ENCODE results near the gene AKAP9.
"Not testable (repeated sequence)": the region's sequence is repeated elsewhere in the genome, so short reads cannot be mapped to it uniquely, and the experiment has no call there.

The AKAP9 gene

DNA sequence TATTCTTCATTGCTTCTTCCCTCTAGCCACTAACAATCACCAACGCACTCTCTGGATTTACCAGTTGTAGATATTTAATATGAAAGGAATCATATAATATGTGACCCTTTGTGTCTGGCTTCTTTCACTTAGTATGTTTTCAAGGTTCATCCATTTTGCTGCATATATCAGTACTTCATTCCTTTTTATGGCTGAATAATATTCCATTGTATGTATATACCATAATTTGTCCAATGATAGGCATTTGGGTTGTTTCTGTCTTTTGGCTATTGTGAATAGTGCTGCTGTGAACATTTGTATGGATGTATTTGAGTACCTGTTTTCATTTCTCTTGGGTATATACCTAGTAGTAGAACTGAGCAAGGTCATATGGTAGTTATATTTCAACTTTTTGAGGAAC, 7.3 kb downstream of the AKAP9 start:
- DNase-seq, result no peak

DNA sequence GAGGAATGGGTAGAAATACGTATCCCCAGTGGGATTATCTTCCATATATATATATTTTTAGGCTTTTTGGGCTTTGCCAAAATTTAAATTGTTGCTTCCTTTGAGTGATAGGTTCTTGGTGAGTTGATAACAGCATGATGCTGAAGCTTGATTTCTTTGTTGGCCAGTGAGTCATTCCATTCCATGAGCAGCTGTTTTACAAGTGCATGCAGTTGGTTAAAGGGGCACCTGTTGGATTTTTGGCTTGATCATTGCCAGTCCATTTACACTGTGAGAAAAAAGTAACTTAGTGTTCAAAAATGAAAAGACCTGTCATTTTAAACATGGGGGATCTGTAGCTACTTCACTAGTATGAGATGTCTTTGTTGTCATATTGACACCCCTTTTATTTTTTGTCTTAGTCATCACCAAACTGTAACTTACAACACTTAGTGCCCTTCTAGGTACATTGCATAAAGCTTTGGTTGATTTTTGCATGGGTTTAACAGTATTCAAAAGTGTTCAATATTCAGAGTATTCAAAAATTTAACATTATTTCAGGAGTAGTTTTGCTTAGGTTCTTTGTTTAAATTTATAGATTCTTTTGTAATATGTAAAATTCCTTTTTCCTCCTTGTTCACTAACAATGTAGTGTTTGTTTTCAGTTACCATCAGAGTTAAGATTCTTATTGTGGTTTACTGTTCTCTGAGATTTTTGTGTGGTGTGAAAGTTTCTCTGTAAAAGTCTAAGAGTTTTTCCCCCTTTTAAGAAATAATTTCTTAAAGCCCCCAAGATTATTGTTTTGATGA, 8.8 kb downstream of the AKAP9 start:
- DNase-seq, result no peak

DNA sequence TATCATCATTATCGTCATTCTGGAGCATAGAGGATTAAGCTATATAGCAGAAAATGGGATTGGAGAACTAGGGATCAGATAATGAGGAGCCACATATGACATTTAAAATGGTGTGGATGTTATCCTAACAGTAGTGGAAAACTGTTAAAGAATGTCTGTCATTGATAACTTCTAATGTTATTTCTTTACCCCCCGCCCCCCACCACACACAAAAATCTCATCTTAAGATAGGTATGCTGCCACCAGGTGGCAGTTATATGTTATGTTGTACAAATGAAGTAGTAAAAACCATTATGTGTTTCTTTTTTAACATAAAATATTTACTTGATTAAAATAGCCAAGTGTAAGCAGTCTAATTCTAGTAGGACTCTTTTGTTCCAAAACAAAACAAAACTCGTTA, 13.0 kb downstream of the AKAP9 start:
- peak; percentile 20 for DNase-seq

DNA sequence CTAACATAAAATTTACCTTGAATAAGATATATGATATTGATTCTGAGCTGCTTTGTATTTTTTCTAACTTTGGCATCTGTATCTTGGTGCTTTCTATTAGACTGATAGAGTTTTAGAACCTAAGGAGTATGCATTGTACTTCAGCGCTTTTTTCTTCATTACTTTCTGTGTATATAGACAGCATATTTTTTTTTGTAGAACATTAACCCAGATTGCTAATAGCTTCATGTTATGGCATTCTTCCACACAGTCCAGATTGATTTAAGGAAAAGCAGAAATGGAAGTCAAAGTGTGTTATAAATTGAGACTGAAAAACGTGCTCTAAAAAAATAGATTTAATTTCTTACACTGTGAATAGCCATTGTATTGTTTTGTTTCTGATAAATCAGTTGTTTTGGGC, 15.8 kb downstream of the AKAP9 start:
- not testable (repeated sequence) for DNase-seq

DNA sequence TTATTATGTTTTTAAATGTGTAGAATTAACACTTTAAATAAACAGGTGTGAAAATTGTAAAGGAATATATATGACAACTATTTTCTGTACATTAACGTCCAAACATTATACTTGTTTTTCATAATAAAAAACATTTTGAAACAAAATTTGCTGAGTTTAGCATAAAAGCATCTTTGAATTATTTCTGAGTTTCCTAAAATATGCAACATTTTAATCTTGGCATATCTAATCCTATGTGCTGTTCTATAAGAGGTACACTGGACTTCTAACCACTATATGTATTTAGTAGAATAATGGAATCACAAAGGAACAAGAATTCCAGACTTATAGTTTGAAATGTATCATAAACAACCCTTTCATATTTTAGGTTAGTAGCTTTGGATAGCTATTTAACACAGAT, 16.6 kb downstream of the AKAP9 start:
- DNase-seq, result no peak

DNA sequence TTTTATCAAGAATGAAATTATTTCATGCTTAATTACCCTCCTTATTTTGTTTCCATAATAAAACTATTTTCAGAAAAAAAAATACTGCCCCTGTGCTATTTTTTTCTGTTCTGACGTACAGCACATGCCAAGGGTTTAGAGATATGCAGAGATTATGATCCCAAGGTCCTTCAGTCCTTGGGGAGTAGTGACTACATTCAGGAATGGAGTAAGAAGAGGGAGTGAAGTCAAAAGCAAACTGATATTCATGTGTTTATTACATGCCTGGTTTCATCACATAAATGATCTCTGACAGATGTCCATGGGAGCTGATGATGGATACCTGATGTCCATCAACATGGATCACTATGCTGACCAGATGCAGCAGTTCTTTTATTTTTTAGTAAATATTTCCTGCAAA, 17.2 kb downstream of the AKAP9 start:
- DNase-seq, result no peak

DNA sequence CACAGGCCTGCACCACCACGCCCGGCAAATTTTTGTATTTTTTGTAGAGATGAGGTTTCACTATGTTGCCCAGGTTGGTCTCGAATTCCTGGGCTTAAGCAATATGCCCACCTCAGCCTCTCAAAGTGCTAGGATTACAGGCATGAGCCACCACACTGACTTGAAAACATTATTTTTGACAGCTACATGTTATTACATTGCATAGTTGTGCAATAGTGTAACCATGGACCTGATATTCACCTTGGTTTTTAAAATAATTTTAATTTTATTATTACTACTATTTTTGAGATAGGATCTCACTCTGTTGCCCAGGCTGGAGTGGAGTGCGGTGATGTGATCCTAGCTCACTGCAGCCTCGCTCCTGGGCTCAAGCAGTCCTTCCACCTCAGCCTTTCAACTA, 18.4 kb downstream of the AKAP9 start:
- no peak for DNase-seq

DNA sequence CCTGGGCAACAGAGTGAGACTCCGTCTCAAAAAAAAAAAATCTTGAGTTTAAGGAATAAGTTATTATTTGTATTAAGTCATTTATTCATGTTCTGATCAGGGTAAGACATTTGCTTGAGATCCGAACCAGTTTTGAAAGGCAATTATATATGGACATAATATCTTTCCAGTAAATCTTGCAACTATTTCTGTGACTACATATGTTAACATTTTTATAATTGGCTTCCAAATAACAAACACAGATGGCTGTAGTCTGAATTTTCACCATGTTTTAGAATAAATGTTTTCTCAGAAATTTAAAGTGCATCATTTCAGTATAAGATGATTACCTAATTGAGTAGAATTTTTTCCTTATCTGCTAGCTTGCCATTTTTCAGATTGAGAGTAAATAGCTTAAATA, 21.2 kb downstream of the AKAP9 start:
- DNase-seq, result no peak

DNA sequence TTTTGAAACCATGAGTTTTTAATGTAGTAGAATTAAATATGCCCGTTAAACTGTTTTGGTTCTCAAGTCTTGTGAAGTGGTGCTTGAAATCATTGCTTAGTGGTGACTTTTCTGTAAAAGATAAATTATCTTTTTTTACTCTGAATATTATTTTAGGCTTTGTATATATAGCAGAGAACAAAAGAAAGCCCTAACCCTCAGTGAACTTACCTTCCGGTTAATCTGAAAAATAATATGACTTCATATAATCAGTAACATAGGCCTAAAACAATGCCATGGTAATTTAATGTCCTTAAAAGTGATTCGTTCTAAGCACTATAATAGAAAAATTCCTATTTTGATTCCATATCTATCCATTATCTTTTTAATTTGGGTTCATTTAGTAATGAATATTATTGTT, 21.8 kb downstream of the AKAP9 start:
- no peak for DNase-seq

DNA sequence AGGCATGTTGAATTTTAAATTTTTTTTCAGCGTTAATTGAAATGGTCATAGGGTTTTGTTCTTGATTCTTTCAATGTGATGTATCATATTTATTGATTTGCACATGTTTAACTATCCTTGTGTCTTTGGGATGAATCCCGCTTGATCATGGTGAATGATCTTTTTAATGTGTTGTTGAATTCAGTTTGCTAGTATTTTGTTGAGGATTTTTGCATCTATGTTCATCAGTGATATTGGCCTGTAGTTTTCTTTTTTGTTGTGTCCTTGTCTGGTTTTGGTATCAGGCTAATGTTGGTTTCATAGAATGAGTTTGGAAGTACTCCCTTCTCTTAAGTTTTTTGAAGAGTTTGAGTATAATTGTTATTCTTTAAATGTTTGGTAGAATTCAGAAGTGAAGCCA, 26.9 kb downstream of the AKAP9 start:
- DNase-seq, result not testable (repeated sequence)

DNA sequence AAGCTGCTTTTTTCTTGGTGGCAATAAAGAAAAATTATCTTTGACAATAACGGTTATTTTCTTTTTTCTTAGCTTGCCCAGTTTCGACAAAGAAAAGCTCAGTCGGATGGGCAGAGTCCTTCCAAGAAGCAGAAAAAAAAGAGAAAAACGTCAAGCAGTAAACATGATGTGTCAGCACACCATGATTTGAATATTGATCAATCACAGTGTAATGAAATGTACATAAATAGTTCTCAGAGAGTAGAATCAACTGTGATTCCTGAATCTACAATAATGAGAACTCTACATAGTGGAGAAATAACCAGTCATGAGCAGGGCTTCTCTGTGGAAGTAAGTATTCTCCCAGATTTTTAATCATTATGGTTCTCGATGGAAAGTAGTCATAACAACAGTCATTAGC, 33.0 kb downstream of the AKAP9 start:
- DNase-seq, result no peak

DNA sequence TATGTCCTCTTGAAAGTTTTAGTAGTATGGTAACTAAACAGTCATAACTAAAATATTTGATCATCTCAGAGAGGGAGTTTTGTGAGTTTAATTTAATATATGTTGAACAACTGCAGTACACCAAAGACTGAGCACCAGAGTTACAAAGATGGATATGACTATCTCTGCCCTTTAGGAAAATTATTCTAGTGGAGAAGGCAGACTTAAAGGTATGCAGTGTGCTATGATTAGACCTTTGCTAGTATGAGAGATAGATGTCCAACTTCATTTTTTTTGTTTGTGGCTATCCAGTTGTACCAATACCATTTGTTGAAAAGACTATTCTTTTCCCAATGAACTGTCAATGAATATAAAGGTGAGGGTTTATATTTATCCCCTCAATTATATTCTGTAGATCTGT, 33.4 kb downstream of the AKAP9 start:
- no peak for DNase-seq

DNA sequence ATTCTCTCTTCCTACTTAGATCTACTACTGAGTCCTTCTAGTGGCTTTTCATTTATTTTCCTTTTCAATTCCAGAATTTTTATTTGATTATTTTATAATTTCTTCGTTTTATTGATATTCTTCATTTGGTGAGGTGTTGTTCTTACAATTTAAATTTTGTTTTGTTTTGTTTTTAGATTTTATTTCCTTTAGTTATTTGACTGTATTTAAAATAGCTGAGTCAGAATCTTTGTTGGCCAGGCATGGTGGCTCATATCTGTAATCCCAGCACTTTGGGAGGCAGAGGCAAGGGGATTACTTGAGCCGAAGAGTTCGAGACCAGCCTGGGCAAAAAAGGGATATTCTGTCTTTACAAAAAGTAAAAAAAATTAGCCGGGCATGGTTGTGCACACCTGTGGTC, 36.1 kb downstream of the AKAP9 start:
- no peak for DNase-seq

DNA sequence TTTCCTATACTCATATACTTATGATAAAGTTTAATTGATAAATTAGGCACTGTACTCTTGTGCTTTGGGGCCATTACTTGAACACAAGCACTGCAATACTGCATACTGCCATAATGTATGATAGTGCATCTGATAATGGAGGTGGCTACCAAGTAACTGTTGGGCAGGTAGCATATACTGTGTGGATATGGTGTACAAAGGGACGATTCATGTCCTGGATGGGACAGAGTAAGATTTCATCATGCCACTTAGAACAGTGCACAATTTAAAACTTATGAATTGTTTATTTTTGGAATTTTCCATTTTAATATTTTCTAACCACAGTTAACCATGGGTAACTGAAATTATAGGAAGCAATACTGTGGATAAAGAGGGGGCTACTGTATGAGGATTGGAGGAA, 38.9 kb downstream of the AKAP9 start:
- DNase-seq, result no peak

DNA sequence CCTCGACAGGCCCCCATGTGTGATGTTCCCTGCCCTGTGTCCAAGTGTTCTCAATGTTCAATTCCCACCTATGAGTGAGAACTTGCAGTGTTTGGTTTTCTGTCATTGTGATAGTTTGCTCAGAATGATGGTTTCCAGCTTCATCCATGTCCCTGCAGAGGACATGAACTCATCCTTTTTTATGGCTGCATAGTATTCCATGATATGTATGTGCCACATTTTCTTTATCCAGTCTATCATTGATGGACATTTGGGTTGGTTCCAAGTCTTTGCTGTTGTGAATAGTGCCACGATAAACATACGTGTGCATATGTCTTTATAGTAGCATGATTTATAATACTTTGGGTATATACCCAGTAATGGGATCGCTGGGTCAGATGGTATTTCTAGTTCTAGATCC, 41.7 kb downstream of the AKAP9 start:
- DNase-seq, result not testable (repeated sequence)

DNA sequence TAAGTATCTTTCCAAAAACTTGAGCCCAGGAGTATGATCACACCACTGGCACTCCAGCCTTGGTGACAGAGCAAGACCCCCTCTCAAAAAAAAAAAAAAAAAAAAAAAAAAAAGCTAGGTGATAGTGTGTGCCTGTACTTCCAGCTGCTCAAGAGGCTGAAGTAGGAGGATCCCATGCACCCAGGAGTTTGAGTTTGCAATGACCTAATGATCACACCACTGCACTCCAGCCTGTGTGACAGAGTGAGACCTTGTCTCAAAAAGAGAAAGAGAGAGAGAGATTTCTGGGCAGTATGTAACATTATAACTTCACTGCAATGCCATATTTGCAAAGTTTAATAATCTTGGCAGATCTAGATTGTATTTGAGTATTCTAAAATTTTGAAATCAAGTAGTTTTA, 47.6 kb downstream of the AKAP9 start:
- no peak for DNase-seq

DNA sequence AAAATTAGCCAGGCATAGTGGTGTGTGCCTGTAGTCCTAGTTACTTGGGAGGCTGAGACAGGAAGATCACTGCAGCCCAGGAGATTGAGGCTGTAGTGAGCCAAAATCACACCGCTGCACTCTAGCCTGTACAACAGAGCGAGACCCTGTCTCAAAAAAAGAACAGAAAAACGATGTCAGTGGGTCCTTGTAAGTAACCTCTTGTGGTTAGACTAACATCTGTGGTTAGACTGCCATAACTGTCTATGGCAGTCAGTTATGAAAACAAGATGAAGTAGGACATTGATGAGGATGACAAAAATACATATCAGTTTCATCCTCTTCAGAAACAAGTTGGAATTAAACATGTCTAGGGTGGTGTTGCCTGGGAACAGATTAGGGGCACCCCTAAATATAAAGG, 53.3 kb downstream of the AKAP9 start:
- no peak for DNase-seq

DNA sequence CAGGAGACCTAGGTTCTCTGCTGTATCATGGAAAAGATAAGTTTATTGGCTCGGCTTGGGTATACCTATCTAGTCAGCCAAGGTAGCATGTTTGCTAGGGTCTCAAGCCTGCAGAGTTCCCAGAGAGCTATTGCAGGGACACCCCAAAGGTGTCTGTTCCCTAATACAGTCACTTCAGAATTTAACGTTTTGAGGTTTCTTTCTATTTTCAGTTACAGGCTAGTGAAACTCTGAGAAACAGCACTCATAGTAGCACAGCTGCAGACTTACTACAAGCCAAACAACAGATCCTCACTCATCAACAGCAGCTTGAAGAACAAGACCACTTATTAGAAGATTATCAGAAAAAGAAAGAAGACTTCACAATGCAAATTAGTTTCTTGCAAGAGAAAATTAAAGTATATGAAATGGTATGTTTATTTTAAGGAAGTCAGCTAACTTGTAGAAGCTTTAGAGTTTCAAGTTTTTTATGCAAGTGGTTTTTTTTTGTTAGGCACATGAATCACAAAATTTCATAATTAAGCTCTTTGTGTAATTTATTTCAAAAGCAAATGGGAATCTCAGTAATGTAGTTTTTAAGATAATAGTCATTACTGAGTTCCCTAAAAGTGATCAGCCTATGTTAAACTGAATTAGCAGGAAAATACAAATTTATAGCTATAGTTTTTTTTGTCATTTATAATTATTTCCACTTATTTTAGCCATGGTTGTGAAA, 54.9 kb downstream of the AKAP9 start:
- no peak for DNase-seq

DNA sequence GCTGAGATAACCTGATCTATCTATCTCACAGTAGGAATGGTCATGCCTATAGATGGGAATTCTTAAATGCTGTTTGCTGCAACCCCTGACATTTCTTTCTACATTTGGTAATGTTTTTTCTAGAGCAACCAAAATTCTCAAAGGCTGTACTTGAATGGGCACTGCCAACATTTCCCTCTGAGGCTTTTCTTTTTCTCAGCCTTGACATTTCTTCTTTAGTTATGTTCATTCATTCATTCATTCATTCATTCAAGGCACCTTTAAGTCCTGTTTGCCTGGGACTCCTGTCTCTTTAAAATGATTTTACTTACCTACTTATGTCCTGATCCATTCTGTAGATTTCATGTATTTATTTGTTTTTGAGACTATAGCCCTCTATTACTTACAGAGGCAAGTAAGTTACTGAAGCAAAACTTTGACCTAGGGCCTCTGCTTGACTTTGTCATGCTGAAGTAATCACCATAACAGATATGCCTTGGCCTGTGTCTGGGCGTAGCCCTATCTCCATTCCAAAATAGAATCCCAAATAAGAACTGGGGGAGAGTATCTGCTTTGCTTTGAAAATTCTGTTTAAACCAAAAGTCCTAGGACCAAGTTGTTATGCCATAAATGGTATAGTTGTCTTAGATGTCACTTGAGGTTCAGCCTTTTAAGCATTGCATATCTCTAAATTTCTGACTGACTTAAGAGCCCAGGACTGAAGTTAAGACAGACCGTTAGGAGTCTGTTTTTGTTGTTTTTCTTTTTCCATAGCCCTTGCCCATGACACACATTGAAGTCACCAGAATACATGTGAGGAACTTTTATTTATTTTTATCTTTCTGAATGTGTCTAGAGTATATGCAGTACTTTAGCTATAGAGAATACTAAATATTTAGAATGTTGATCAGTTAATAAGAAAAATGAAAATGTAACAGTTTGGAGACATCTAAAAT, 59.2 kb downstream of the AKAP9 start:
- DNase-seq, result no peak

DNA sequence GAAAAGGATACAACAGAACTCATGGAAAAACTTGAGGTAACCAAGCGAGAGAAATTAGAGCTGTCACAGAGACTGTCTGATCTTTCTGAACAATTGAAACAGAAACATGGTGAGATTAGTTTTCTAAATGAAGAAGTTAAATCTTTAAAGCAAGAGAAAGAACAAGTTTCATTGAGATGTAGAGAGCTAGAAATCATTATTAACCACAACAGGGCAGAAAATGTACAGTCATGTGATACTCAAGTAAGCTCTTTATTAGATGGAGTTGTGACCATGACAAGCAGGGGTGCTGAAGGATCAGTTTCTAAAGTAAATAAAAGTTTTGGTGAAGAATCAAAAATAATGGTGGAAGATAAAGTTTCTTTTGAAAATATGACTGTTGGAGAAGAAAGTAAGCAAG, 62.1 kb downstream of the AKAP9 start:
- DNase-seq, result no peak

DNA sequence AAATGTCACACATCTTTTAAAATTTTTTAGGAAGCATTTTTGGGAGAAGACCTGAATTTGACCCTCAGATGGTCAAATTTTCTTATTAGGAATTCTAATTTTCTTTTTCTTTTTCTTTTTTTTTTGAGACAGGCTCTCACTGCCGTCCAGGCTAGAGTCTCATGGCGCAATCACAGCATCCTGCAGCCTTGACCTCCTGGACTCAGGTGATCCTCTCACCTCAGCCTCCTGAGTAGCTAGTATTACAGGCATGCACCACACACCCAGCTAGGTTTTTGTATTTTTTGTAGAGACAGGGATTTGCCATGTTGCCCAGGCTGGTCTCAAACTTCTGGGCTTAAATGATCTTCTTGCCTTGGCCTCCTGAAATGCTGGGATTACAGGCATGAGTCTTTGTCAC, 65.4 kb downstream of the AKAP9 start:
- no peak for DNase-seq

DNA sequence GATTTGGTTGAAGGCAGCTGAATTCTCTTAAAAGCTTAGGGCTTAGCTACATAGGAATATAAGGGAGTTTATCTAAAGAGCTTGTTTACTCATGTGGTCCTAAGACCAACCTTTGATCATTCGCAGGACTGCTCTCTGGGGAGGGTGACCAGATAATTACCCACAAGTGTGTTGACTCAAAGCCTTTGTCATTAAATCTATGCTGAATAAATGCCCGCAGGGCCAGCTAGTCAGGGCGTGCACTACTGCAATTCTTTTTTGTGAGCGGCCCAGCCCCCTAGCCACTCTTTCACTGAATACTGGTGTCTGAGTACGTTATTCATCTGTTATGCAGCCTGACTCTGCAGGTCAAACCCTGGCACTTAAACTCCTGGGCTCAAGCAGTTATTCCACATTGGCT, 69.6 kb downstream of the AKAP9 start:
- DNase-seq, result no peak

DNA sequence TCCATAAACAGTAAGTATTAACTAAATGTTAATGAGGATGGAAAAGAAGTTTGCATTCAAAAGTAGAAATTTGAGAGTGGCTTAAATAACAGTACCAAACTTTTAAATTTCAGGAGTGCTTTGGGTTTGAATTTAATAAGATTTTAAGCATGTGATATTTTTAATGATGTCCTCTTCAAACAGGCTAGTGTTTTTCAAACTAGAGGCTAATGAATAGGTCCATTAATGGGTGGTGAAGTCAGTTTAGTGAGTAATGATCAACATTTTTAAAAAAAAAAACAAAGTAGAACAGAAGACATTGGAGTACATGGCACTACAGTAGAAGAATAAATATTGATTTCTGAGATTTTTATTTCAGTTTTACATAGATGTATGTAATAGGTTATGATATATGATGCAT, 72.9 kb downstream of the AKAP9 start:
- DNase-seq, result no peak

DNA sequence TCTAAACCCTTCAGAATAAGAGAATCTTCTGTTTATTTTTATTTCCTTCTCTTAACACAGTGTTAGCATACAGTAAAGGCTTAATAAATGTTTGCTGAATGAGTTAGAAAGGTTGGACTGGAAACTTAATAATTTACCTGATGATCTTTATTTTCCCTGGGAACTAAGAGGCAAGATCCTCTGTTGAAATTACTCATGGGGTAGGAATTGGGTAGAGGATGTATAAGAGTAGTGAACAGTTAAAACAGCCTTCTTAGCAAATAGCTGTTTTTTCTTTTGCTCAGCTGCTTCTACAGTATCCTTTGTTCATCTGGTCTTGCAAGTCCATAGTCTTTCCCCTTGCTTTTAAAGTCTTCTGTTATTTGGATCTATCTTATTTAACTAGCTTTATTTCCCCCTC, 80.0 kb downstream of the AKAP9 start:
- DNase-seq, result no peak

Data from CD4-positive, alpha-beta T cell treated with Interleukin-17A for 1 hour (primary cell).